UCSD-AML1 (cell line): ENCODE results near the gene IL10.
"Not testable (repeated sequence)": the region's sequence is repeated elsewhere in the genome, so short reads cannot be mapped to it uniquely, and the experiment has no call there.

Source experiments
- DNase-seq: peaks from one replicate; lab custom pipeline; 2025; ENCODE audit not compliant: unreplicated experiment; lab: John Stamatoyannopoulos, UW

Gene IL10

DNA sequence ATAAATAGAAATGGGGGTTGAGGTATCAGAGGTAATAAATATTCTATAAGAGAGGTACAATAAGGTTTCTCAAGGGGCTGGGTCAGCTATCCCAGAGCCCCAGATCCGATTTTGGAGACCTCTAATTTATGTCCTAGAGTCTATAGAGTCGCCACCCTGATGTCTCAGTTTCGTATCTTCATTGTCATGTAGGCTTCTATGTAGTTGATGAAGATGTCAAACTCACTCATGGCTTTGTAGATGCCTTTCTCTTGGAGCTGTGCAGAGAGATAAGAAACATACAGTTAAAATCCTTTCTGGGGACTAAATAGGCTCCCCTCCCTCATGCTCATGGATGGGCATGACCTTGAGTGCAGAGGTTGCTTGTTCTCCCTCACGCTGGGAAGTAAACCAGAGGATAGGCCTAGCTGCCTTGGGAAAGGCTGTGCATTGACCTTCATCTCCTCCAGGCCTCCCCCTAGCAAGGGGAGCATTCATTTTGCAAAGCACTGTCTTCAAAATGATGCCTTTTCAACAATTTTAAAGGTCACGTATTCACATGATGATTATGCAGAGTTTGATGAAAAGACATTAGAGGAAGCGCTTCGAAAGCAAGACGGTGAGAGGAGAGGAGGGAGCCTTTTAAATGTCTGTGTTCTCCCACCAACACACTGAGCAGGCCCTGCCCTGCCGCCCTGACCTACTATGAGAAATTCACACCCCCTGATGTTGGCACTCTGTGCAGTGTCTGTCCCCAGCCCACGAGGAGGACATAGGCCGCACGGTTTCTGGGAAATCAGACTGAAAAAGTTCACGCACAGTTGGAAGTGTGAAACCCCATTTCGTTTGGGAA, 3.6 kb downstream of the IL10 start:
- DNase-seq: no peak

DNA sequence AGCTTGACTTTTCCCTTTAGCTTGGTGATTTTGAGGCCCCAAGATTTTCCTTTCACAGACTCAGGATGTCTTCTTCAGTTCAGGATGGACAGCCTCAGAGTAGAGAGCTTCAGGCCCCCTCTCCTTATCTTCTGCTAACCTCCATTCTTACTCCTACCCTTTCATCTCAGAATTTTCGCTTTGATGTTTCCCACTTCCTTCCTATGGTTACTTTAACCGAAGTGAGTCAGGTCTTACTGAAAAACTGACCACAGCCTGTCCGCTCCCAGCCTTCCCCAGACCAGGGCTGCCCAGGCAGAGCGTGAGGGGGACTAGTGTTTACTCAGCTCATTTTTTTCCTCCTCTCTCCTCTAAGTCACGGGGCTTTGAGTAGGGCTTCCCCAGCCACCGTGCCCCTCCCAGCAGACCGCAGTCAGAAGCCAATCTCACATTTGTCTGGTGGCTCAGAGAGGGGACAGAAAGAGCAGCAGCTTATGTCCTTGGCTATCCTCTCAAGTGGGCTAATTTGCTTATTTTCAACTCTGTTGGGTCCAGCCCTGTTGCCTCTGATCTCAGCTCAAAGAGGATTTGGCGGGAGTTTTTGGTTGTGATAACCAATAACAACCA, 5.9 kb downstream of the IL10 start:
- peak; percentile 77 for DNase-seq

DNA sequence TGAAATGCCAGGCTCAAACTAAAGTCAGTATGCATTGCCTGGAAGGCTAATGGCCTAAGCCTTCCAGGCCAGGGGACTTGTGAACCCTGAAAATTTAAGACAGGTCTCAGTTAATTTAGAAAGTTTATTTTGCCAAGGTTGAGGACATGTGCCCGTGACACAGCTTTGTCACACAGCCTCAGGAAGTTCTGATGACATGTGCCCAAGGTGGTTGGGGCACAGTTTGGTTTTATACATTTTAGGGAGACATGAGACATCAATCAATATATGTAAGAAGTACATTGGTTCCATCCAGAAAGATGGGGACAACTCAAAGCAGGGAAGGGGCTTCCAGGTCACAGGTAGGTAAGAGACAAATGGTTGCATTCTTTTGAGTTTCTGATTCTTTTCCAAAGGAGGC, 6.5 kb downstream of the IL10 start:
- not testable (repeated sequence) for DNase-seq

DNA sequence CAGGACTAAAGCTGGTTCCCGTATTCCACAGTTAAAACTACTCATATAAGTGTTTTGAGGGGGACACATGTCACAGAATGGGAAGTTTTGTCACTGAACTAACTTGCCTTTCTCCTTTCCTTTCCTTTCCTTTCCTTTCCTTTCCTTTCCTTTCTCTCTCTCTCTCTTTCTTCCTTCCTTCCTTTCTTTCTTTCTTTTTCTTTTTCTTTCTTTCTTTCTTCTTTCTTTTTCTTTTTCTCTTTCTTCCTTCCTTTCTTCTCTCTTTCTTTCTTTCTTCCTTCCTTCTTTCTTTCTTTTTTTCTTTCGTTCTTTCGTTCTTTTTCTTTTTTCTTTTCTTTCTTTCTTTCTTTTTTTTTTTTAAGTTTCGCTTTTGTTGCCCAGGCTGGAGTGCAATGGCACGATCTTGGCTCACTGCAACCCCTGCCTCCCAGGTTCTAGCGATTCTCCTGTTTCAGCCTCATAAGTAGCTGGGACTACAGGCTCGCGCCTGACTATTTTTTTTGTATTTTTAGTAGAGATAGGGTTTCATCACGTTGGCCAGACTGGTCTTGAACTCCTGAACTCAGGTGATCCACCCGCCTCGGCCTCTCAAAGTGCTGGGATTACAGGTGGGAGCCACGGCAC, 9.4 kb downstream of the IL10 start:
- not testable (repeated sequence) for DNase-seq

DNA sequence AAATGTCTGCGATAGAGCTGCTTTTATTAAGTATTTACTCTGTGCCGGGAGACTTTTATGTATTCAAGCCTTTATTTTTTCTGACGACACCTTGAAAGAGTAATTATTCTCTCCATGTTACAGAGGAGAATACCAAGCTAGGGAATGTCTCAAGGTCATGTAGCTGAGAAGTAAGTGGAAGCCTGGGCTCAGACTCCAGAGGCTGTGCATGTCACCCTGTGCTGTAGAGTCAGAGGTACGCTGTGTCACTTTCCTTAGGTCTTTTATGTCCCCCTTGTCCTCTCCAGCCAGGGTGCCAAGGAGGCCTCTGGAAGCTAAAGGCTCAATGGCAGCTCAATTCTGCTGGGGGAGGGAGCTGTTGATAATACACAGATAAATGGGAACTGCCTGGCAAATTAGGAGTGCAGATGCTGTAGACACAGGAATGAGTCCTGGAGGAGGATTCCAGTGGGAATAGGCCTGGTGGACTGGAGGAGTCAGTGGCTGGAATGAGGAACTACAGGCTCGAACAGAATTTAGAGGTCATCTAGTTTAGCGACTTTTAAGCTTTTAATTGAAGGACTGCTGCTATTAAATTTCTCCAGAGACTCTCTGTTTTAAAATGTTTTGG, 11.0 kb downstream of the IL10 start:
- DNase-seq: no peak

DNA sequence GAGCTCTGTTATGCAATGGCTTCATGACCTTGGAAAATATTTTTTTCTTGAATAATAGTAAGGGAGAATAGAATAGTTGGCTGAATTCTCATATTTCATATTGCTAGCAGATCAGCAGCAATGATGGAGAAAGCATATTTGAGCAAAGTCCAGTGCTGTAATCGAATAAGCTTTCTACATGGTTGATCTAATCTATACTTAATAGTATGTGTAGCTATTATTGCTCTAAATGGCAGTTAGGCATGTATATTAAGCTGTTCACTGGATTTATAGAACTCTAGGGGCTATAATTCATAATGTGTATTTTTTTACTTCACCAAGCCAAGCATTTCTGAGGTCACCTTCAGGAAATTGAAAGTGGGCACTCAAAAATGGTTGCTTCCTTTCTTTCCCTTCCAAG, 11.7 kb downstream of the IL10 start:
- DNase-seq: no peak

DNA sequence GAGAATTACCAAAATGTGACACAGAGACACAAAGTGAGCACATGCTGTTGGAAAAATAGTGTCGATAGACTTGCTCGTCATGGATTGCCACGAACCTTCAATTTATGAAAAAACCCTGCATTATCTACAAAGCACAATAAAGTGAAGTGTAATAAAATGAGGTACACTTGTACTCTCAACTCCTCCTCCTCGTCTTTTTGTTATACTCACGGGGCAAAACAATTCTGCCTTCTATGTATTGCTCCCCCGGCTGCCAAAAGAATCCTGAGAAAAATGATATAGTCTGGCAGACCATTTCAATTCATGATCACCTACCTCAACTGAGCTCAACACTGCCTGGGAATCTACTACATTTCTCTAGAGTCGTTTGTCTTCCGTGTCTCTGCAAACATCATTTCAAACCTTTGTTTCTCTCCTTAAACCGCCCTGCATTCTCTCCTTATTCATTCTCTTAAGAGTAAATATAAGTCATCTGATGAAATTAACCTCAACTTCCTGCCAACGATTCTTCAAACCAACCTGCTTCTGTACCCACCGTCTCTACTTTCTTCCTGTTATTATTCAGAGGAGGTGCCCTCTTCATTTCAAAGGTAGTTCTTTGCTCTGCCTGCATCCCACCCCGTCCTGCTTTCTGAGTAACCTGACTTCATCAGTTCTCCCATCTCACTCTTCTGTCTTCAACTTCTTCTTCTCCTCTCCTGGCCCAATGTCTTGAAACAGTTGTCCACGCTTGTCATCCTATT, 14.6 kb downstream of the IL10 start:
- no peak for DNase-seq

DNA sequence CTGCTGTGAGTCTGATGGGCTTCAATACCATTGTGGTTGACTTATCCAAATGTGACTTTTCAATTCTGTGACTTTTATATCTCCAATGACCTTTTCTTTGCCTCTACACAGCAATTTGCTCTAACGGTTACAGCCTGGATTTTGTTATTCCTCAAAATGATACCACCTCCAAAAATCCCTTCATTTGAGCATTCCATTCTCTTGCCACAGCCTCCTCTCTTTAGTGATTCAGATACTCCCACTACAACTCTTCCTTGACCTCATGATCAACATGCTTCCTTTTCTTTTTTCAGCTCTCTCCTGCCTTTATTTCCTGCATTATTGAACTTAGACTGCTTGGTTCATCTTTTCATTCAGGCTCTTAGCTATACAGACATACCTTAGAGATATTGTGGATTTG, 18.3 kb downstream of the IL10 start:
- no peak for DNase-seq

DNA sequence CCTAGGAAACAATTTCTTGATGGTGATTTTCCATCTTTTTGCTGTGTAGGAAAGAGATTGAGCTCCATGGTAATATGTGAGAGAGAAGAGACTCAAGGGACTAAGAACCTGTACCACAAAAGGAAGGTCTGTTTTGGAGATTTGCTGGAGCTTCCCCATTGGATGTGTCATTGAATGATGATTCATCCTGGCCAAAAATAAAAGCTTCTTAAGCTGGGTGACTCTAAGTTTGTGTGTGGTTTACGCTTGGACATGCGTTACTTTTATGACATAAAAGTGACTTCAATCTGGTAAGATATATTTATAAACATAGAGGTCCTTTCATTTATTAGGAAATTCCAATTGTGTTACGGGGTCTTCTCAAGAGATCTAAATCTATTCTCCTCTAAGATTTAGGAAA, 19.2 kb downstream of the IL10 start:
- DNase-seq: no peak

DNA sequence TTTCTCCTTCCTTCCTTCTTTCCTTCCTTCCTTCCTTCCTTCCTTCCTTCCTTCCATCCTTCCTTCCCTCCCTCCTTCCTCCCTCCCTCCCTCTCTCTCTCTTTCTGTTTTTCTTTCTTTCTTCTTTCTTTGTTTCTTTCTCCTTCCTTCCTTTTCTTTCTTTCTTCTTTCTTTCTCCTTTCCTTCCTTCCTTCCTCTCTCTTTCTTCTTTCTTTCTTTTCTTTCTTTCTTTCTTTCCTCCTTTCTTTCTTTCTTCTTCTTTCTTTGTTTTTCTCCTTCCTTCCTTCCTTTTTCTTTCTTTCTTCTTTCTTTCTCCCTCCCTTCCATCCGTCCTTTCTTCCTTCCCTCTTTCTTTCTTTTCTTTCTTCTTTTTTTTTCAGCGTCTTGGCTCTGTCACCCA, 19.8 kb downstream of the IL10 start:
- no peak for DNase-seq

DNA sequence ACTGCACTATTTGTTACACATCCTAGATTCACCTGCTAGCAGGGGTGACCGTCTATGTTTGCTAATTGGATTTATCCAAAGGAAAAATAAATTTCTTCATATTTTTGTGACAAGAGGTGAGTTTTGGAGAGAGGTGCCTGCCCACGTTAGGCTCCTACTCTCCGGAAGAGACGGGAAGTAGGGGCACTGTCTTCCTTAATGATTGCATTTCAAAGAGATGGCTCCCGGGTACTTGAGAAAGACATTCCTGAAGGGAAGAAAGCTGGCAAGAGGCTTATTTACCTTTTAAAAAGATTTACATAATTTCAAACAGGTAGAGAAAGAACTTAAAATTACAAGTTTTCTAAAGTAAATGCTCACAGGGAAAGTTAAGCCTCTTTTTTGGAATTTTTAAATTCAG, 20.4 kb downstream of the IL10 start:
- DNase-seq: no peak

DNA sequence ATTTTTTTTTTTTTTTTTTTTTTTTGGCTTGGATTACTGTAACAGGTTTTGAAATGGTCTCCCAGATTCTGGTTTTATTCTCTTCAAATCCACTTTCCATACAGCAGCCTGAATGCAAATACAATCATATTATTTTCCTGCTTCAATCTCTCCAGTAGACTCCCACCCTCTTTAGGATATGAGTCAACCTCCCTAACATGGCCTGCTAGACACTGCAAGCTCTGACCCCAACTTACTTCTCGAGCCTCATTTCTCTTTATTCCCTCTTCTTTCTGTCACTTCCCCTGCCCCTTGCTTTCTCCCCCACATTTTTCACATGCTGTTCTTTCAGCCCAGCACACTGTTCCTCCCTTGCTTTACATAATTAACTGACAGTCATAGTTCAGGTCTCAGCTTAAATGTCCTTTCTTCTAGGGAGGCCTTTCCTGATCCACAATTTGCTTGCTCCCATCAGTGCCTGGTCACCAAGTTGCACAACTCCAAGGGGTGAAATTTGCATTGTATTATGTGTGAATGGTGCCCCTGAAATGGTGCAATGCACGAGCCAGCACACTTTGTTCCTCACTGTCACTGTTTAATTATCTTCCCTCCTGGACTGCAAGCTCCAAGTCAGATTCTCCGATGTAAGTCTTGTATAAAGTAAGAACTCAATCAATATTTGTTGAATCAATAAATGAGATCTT, 23.8 kb downstream of the IL10 start:
- DNase-seq: no peak

DNA sequence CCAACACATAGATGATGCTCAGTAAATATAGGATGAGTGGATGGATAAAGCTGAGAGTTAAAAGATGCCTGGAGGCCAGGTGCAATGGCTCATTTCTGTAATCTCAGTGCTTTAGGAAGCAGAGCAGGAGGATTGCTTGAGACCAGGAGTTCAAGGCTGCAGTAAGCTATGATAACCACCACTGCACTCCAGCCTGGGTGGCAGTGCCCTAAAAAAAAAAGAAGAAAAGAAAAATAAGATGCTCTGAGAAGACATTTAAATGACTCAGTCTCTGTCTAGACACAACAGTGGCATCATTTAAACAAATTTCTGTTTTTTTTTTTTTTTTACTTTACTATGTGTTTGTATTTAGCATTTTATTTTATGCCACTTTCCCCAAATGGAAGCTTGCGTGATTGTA, 27.0 kb downstream of the IL10 start:
- DNase-seq: no peak

DNA sequence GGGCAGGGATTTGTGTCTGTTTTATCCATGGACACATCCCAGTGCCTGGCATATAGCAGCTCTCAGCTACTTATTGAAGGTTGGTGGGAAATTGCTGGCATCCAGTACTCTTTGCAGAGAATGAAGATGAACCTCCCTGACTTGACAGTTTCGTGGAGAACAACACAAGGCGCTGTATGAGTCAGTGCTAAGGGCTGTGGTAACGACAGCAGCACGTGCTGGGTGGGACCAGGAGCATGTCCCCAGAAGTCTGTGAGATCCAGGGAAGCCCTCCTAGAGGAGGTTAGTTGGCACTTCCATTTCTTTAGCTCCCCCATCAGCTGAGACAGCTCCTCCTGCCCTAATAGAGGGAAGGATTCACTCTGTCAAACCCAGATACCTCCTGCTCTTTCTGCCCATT, 27.6 kb downstream of the IL10 start:
- DNase-seq: no peak

DNA sequence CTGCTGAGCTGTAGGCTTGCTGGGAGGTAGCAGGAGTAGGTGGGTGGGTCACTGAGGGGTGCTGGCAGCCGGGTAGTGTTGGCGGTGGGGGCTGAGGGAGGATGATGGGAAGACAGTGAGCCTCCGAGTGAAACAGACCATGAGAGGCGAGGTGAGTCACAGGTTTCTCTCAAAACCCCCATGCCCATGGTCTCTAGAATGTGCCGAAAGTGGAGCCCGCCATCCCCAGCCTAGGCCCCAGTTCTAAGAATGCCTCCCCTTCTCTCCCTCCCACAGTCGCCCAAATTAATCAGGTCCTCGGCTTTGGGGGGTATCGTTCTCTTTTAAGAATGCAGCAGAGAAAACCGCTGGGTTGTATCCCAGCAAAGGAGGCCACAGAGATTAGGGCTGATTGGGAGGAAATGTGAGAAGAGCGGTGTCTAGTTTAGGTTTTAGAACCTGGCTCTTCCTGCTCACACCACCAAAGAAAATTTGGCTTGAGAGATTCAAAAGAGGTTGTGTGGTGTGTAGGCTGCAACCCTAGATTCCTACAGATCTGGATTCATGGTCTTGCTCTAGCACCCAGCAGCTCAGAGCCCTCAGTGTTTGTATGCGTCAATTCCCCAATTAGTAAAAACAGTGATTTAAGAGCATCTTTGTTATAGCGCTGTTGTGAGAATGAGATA, 29.4 kb downstream of the IL10 start:
- no peak for DNase-seq

DNA sequence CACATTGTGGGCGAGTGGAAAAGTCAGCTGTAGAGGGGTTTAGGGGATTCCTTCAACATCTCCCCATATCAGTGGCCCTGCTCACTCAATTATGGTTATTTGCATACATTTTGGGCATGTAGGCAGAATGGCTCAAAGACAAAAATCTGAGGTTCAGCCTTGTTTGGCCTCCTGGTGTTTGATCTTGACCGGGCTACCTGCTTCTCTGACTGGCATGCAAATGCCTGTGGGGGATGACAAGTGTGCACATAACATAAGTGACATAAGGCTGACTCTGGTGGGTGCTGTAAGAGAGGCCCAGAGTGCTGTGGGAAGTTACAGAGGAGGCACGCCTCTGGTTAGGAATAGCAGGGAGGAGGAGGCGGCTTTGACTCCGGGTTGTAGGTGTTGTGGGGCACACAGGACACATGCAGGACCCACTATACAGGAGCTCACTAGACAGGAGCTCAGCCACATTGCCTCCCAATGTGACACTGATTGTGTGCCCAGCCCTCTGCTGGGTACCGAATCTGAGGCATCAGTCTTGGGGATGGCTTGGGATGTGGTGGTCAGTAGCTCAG, 31.1 kb downstream of the IL10 start:
- DNase-seq: no peak

DNA sequence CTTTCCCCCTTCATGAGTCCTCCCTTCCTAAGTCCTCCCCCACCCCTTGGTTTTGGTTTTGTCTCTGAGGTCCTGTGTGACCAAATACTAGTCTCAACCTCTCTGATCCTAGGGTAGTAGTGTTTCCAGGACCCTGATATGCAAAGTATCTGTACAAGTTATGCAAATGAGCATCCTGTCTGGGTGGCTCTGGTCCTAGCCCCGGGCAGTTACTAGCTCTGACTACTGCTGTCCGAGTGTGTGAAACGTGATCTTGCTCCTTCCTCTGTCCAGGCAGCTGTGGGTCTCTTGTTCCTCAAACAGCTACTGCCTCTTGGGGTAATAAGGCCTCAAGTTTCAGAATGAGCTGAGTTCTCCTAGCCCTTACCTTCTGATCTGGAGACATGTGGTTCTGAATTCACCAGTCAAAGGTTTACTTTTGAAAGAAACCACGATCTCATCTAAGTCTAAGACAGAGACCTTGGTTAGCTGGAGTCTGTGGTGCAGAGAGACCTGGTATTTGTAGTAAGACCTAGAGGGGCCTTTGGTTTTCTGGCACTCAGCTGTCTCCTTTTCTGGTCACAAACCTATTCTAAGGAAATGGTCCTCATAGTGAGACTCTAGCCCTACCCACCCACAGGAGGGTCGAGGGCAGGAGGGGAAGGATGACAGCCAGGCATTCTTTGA, 32.8 kb downstream of the IL10 start:
- no peak for DNase-seq

DNA sequence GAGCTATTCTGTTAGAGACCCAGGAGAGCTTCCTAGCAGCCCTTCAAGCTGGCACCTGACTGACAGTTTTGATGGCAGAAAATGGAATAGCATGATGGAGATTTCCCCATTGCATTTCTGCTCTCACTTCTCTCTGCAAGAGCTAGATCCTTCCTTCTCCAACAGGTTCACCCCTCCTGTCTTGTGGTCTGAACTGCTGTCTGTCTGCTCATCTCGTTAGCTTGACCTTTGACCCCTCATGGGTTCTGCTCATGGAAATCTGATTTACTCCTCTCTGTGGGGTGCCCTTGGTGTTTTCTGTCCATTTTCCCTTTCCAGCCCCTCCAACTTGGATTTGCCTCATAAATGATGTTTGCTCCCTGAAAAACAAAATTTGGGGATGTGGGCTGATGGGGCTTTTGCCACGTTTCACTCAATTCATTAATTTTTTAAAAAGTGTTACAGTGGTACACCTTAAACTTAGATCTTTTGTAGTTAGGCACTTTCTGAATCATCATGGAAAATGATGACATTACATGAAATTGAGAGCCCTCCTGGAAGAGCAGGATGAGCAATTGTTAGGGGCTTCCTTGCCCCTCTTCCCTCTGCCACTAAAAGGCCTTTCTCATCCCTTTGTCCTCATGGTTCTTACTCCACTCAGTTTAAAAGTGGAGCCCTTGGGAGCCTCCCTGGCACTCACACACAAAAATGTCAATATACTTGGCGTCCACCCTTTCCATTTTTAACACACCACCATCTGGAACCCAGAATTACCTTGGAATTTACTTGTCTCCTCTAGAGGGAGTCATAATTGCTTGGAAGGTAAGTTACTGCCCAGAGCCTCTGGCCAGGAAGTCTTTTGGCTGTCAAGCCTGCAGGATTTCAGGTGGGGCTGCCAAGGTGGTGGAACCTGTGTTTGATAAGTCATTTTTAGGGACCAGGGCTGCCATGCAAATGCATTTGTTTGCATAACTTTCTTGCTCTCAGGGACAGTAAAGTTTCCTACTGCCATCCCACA, 33.6 kb downstream of the IL10 start:
- no peak for DNase-seq
